ENCODE results near the gene ADAMTSL2. TPM values are rescaled to one million over a fixed set of nuclear protein-coding genes. Genes with fewer than 3 reads are reported as not detected.

The ADAMTSL2 gene
- polyA plus RNA-seq, 1 donor (not counting 4 experiments of a cell fraction or from before 2014, with no cell fraction given): not detected

- Histone ChIP-seq H3K27me3 (ENCODE audit: control insufficient read depth, extremely low read depth, insufficient read depth, low read length) (peaks cover 18% of the 10 kb centered on the region), H3K36me3 (ENCODE audit: control insufficient read depth in 2 of 2, extremely low read depth in 1 of 2, insufficient read depth in 2 of 2, low read length in 2 of 2) (no peaks in the 10 kb centered on the region), H4K20me1 (ENCODE audit: control insufficient read depth, extremely low read depth, insufficient read depth, low read length) (no peaks in the 10 kb centered on the region), H3K9me1 (ENCODE audit: control insufficient read depth, extremely low read depth, insufficient read depth, low read length) (no peaks in the 10 kb centered on the region), H3K9ac (ENCODE audit: control insufficient read depth, extremely low read depth, insufficient read depth, low read length) (no peak overlapping the region), H3K4me2 (ENCODE audit: control insufficient read depth, extremely low read depth, insufficient read depth, low read depth, low read length) (no peak overlapping the region), H2AFZ (ENCODE audit: control insufficient read depth, low read length) (no peak overlapping the region), H3K79me2 (ENCODE audit: control insufficient read depth, insufficient read depth, low read length) (no peaks in the 10 kb centered on the region), H3K9me3 (ENCODE audit: control insufficient read depth, low read depth, low read length) (no peaks in the 10 kb centered on the region), H3K4me1 (ENCODE audit: control insufficient read depth, extremely low read depth, insufficient read depth, low read length) (peaks cover 12% of the 10 kb centered on the region), H3K27ac (ENCODE audit: control insufficient read depth, insufficient read depth, low read length) (no peak overlapping the region), H3K4me3 (ENCODE audit: control insufficient read depth in 2 of 3, extremely low read depth in 1 of 3, insufficient read depth in 2 of 3, low read depth in 1 of 3, low read length in 3 of 3) (no peak overlapping the region)
- no peak for FAIRE-seq
- dilution Hi-C loops (cut with MboI; ENCODE audit: extremely low pct_ligation_motif_present, low sequenced_read_pairs): no loop called here
- TF ChIP-seq CTCF (optimal IDR thresholded peaks at IDR 0.05 in 1 of 3, IDR thresholded peaks at IDR 0.05 in 1 of 3, conservative IDR thresholded peaks at IDR 0.05 in 1 of 3; ENCODE audit: extremely low read depth in 1 of 3, insufficient read depth in 2 of 3, low read length in 3 of 3) (no peak), EZH2 (IDR thresholded peaks at IDR 0.05; ENCODE audit: low read length) (no peak)
- DNase-seq (ENCODE audit: low read depth, low spot score): no peak
Observed at GRCh38 chr9:133493845-133494540, 40.5 kb upstream of the ADAMTSL2 start.

- FAIRE-seq (no peak), DNase-seq (ENCODE audit: low read depth, low spot score) (no peak)
- no peaks in the 10 kb centered on the region for H4K20me1 ChIP-seq (ENCODE audit: control insufficient read depth, extremely low read depth, insufficient read depth, low read length)
- H3K9me1 ChIP-seq (ENCODE audit: control insufficient read depth, extremely low read depth, insufficient read depth, low read length): no peaks in the 10 kb centered on the region
- H3K27ac ChIP-seq (ENCODE audit: control insufficient read depth, insufficient read depth, low read length): no peak overlapping the region
- no peaks in the 10 kb centered on the region for H3K79me2 ChIP-seq (ENCODE audit: control insufficient read depth, insufficient read depth, low read length)
- peaks cover 12% of the 10 kb centered on the region for H3K4me1 ChIP-seq (ENCODE audit: control insufficient read depth, extremely low read depth, insufficient read depth, low read length)
- H3K36me3 ChIP-seq (ENCODE audit: control insufficient read depth in 2 of 2, extremely low read depth in 1 of 2, insufficient read depth in 2 of 2, low read length in 2 of 2): no peaks in the 10 kb centered on the region
- H3K27me3 ChIP-seq (ENCODE audit: control insufficient read depth, extremely low read depth, insufficient read depth, low read length): peaks cover 18% of the 10 kb centered on the region
- no peak overlapping the region for H3K9ac ChIP-seq (ENCODE audit: control insufficient read depth, extremely low read depth, insufficient read depth, low read length)
- TF ChIP-seq EZH2 (IDR thresholded peaks at IDR 0.05; ENCODE audit: low read length) (no peak), CTCF (optimal IDR thresholded peaks at IDR 0.05 in 1 of 3, IDR thresholded peaks at IDR 0.05 in 1 of 3, conservative IDR thresholded peaks at IDR 0.05 in 1 of 3; ENCODE audit: extremely low read depth in 1 of 3, insufficient read depth in 2 of 3, low read length in 3 of 3) (no peak)
- H3K4me3 ChIP-seq (ENCODE audit: control insufficient read depth in 2 of 3, extremely low read depth in 1 of 3, insufficient read depth in 2 of 3, low read depth in 1 of 3, low read length in 3 of 3): no peak overlapping the region
- no peaks in the 10 kb centered on the region for H3K9me3 ChIP-seq (ENCODE audit: control insufficient read depth, low read depth, low read length)
- dilution Hi-C loops (cut with MboI; ENCODE audit: extremely low pct_ligation_motif_present, low sequenced_read_pairs): no loop called here
- H3K4me2 ChIP-seq (ENCODE audit: control insufficient read depth, extremely low read depth, insufficient read depth, low read depth, low read length): no peak overlapping the region
- H2AFZ ChIP-seq (ENCODE audit: control insufficient read depth, low read length): no peak overlapping the region
Observed at GRCh38 chr9:133494636-133495326, 39.7 kb upstream of the ADAMTSL2 start.
